ENCODE data around the gene TAS2R8.

GRCh38 chr12:10802587-10802986 lies 4.5 kb downstream of the TAS2R8 start, which contains the start of gene TAS2R7:
- TF ChIP-seq CTCF (IDR thresholded peaks at IDR 0.05) (no peak), POLR2A (IDR thresholded peaks at IDR 0.05) (no peak)

Measured in adrenal gland (tissue), 5 donors.